K562 (cell line): Measurements from ENCODE around the gene SEC14L1. TPM values are rescaled to one million over a fixed set of nuclear protein-coding genes. Genes with fewer than 3 reads are reported as not detected.

Experiments used
- ATAC-seq: fragments of 200-7000 bp; cut with Tn5 transposase; 3 replicates; pipeline ENCODE4 v1.9.1; 2020; ENCODE audit warnings: moderate library complexity
- BruUV-seq: library from RNA; stranded (reverse); fragments of 400-500 nt; replicated peaks from 2 replicates; lab custom pipeline; 2021; lab: Mats Ljungman, UMichigan
- CTCF ChIA-PET: fragments of 300-600 bp; formaldehyde crosslinking; extraction: SDS; loops from one replicate; lab custom pipeline; 2021; ENCODE audit warnings: low intra/inter-chr PET ratio; lab: Yijun Ruan, JAX
- POLR2A ChIA-PET: fragments of 300-600, 350-650 bp; sonication (Branson Sonifier 250); formaldehyde crosslinking; extraction: SDS; loops from one replicate; lab custom pipeline; 2021; ENCODE audit warnings: antibody characterized with exemption, inconsistent platforms; lab: Yijun Ruan, JAX
- DNase-seq, 4 experiments: peaks; one replicate each; pipeline versions ENCODE4 v3.0.0 to v3.0.0-alpha.2; 2011 to 2018; ENCODE audit warnings: low spot score in 3 of 4, mixed read lengths in 3 of 4; ENCODE audit errors: extremely low read depth in 1 of 4
- FAIRE-seq: peaks from 2 replicates; lab custom pipeline; 2011; peaks lifted over from hg19 to GRCh38; lab: Jason Lieb, UNC
- H2AFZ ChIP-seq: 2 replicates; pipeline ENCODE4 v1.6.0; 2011; ENCODE audit warnings: low read depth, low read length, control low read depth, inconsistent platforms
- H3K27ac ChIP-seq: fragments of 200-600 bp; 3 replicates; pipeline ENCODE4 v1.8.0; 2011; ENCODE audit warnings: low read depth, mild to moderate bottlenecking, control low read depth, inconsistent platforms, low read length, moderate library complexity, mixed read lengths; ENCODE audit errors: extremely low read depth
- H3K27me3 ChIP-seq, 2 experiments: fragments of 300-600 bp in 1 of 2; 2 replicates in 1 of 2; 3 replicates in 1 of 2; pipeline versions ENCODE4 v1.6.0 to v1.8.0; 2011; ENCODE audit warnings: inconsistent platforms in 2 of 2, low read length in 2 of 2, mild to moderate bottlenecking in 1 of 2, mixed read lengths in 1 of 2, moderate library complexity in 1 of 2; ENCODE audit not compliant: control insufficient read depth in 2 of 2, insufficient read depth in 2 of 2
- H3K36me3 ChIP-seq: fragments of 300-600 bp; 3 replicates; pipeline ENCODE4 v1.8.0; 2011; ENCODE audit warnings: mild to moderate bottlenecking, low read length, inconsistent platforms; ENCODE audit not compliant: control insufficient read depth, insufficient read depth
- H3K4me1 ChIP-seq, 2 experiments: fragments of 200-600 bp in 1 of 2; replicated peaks in 1 of 2; 2 replicates in 1 of 2; 3 replicates in 1 of 2; pipeline versions ENCODE4 v1.5.1 to v1.8.0; 2011; ENCODE audit warnings: inconsistent platforms in 2 of 2, low read length in 2 of 2, mild to moderate bottlenecking in 1 of 2, mixed read lengths in 1 of 2, moderate library complexity in 1 of 2; ENCODE audit not compliant: control insufficient read depth in 2 of 2, insufficient read depth in 2 of 2
- H3K4me2 ChIP-seq: 2 replicates; pipeline ENCODE4 v1.6.1; 2011; ENCODE audit warnings: low read length, control low read depth, inconsistent platforms, mixed read lengths; ENCODE audit not compliant: insufficient read depth
- H3K4me3 ChIP-seq: fragments of 200-600 bp; sonication (generic), shearing (Covaris generic); 2 replicates; pipeline ENCODE4 v1.5.1; 2016; ENCODE audit warnings: control low read depth, inconsistent platforms
- H3K79me2 ChIP-seq: fragments of 200-600 bp; 3 replicates; pipeline ENCODE4 v1.8.0; 2011; ENCODE audit warnings: low read length, inconsistent platforms; ENCODE audit not compliant: control insufficient read depth, insufficient read depth
- H3K9ac ChIP-seq, 2 experiments: 2 replicates each; pipeline versions ENCODE4 v1.6.0 to v1.6.1; 2011; ENCODE audit warnings: low read depth in 2 of 2, low read length in 2 of 2, control low read depth in 1 of 2, inconsistent platforms in 1 of 2, mild to moderate bottlenecking in 1 of 2, mixed read lengths in 1 of 2; ENCODE audit not compliant: insufficient read depth in 1 of 2
- H3K9me1 ChIP-seq: one replicate; pipeline ENCODE4 v1.6.0; 2011; ENCODE audit warnings: inconsistent platforms, mild to moderate bottlenecking, low read length, moderate library complexity; ENCODE audit not compliant: control insufficient read depth, insufficient read depth
- H3K9me3 ChIP-seq: replicated peaks from 2 replicates; pipeline ENCODE4 v1.5.1; 2011; ENCODE audit warnings: low read depth, low read length, inconsistent platforms; ENCODE audit not compliant: control insufficient read depth, insufficient read depth
- H4K20me1 ChIP-seq: replicated peaks from 2 replicates; pipeline ENCODE4 v1.6.1; 2011; ENCODE audit warnings: low read length, inconsistent platforms, mixed read lengths; ENCODE audit not compliant: control insufficient read depth, insufficient read depth
- CHCHD3 ChIP-seq: fragments of 250-450 bp; sonication (Bioruptor Pico); IDR thresholded peaks from 2 replicates; pipeline ENCODE4 v2.1.2; 2022; ENCODE audit warnings: mild to moderate bottlenecking
- CTBP1 ChIP-seq: fragments of 450-650 bp; IDR thresholded peaks from 2 replicates; pipeline ENCODE4 v1.6.1; 2016; ENCODE audit warnings: borderline replicate concordance
- NCOR1 ChIP-seq: fragments of 450-650 bp; IDR thresholded peaks from 2 replicates; pipeline ENCODE4 v1.6.1; 2016; ENCODE audit warnings: mild to moderate bottlenecking, moderate library complexity
- NR2F6 ChIP-seq: fragments of 450-650 bp; formaldehyde crosslinking; IDR thresholded peaks from 2 replicates; pipeline ENCODE4 v1.4.0; 2020; ENCODE audit warnings: mild to moderate bottlenecking
- NRF1 ChIP-seq, 2 experiments: fragments of 450-650 bp; IDR thresholded peaks in 1 of 2; conservative IDR thresholded peaks in 1 of 2; 2 replicates each; pipeline ENCODE4 v1.6.1; 2014; ENCODE audit warnings: mild to moderate bottlenecking in 2 of 2
- POLR2G ChIP-seq: fragments of 200-400 bp; formaldehyde crosslinking; IDR thresholded peaks from 2 replicates; pipeline ENCODE4 v1.6.1; 2017; ENCODE audit warnings: low read depth, mild to moderate bottlenecking, antibody characterized with exemption, low read length, moderate library complexity
- RAD21 ChIP-seq, 2 experiments: fragments of 250-450 bp in 1 of 2; fragments of 450-650 bp in 1 of 2; sonication (Bioruptor Pico) in 1 of 2; formaldehyde crosslinking in 1 of 2; IDR thresholded peaks in 1 of 2; conservative IDR thresholded peaks in 1 of 2; 2 replicates each; pipeline versions ENCODE4 v1.4.0 to v1.8.0; 2020 to 2022; ENCODE audit warnings: mild to moderate bottlenecking in 2 of 2, moderate library complexity in 1 of 2
- RBM34 ChIP-seq: fragments of 200-400 bp; formaldehyde crosslinking; IDR thresholded peaks from 2 replicates; pipeline ENCODE4 v1.6.1; 2018; ENCODE audit warnings: low read length, borderline replicate concordance; ENCODE audit not compliant: insufficient read depth
- SMC3 ChIP-seq: conservative IDR thresholded peaks from 2 replicates; pipeline ENCODE4 v1.6.1; 2011; ENCODE audit warnings: low read depth, low read length, improper control_type of control experiment; ENCODE audit not compliant: insufficient read depth
- STAG1 ChIP-seq: sonication (generic); formaldehyde crosslinking; IDR thresholded peaks from 2 replicates; pipeline ENCODE4 v1.5.0; 2020; ENCODE audit warnings: missing genetic modification reagents, borderline replicate concordance
- ZNF224 ChIP-seq: sonication (generic); formaldehyde crosslinking; IDR thresholded peaks from 2 replicates; pipeline ENCODE4 v1.8.0; 2022; ENCODE audit warnings: mild to moderate bottlenecking, missing genetic modification reagents
- ZNF780A ChIP-seq: fragments of 250-450 bp; sonication (Bioruptor Pico); IDR thresholded peaks from 2 replicates; pipeline ENCODE4 v1.5.0; 2021; ENCODE audit warnings: mild to moderate bottlenecking
- WGBS: fragments of 100-300 bp; shearing (Covaris generic); methylation state at CpG from one replicate; pipeline ENCODE4 v1.1.6; 2016; ENCODE audit warnings: low coverage, mixed read lengths; ENCODE audit not compliant: insufficient coverage; ENCODE audit errors: missing lambda C conversion rate; 5-methylcytosine and 5-hydroxymethylcytosine counted together
- in situ Hi-C: fragments of 300-500 bp; cut with MboI; formaldehyde crosslinking; loops from 4 replicates; pipeline ENCODE4 v1.15.0; 2018; ENCODE audit warnings: inconsistent platforms, mixed read lengths
- intact Hi-C: fragments of 100-400 bp; cut with micrococcal nuclease; formaldehyde crosslinking; loops from 2 replicates; pipeline ENCODE4 v1.14.2; 2022
- polyA plus RNA-seq, 8 experiments: library from polyadenylated mRNA; depleted of rRNA in 4 of 8; stranded (reverse) in 5 of 8; unstranded in 3 of 8; fragments of >200 nt; fragmentation: Nextera tagmentation in 2 of 8; fragmentation: Illumina TruSeq in 1 of 8; extraction: Ambion mirVana in 2 of 8; extraction: Trizol in 1 of 8; gene quantifications; 2 replicates each; pipeline versions ENCODE4 v1.2.1 to v1.2.3, GENCODE V29; 2011 to 2014; ENCODE audit warnings: inconsistent platforms in 1 of 8, missing spikeins in 1 of 8
- total RNA-seq, 7 experiments: library from RNA; depleted of rRNA in 6 of 7; stranded (reverse); fragments of >200 nt in 6 of 7; fragmentation: Illumina TruSeq in 2 of 7; extraction: Trizol in 2 of 7; gene quantifications; 2 replicates each; pipeline versions ENCODE4 v1.2.1 to v1.2.3, GENCODE V29; 2011 to 2021; ENCODE audit warnings: low replicate concordance in 1 of 7
- TF ChIP-seq, protein P1 (sequence below): fragments of 250-450 bp; sonication (Bioruptor Pico); IDR thresholded peaks from 2 replicates; pipeline ENCODE4 v1.9.0; 2021; ENCODE audit warnings: mild to moderate bottlenecking
- TF ChIP-seq, protein P2 (sequence below), 3 experiments: IDR thresholded peaks in 2 of 3; conservative IDR thresholded peaks in 1 of 3; 2 replicates each; pipeline ENCODE4 v1.5.1; 2011 to 2012; ENCODE audit warnings: low read length in 3 of 3, mild to moderate bottlenecking in 3 of 3, control low read depth in 2 of 3, improper control_type of control experiment in 1 of 3, inconsistent platforms in 1 of 3, low read depth in 1 of 3, mixed read lengths in 1 of 3, moderate library complexity in 1 of 3; ENCODE audit not compliant: insufficient read depth in 2 of 3
- TF ChIP-seq, protein P3 (sequence below), 2 experiments: fragments of 150-350 bp in 1 of 2; IDR thresholded peaks; 2 replicates each; pipeline ENCODE4 v1.6.1; 2012 to 2016; ENCODE audit warnings: low read depth in 2 of 2, low read length in 2 of 2, mild to moderate bottlenecking in 1 of 2, moderate library complexity in 1 of 2

Gene SEC14L1
- total and polyA plus RNA-seq, 9 of the 15 experiments (the other 6 are each of a cell fraction or from before 2014, with no cell fraction given): 3.1 to 39.7 (median 15.2) TPM

DNA sequence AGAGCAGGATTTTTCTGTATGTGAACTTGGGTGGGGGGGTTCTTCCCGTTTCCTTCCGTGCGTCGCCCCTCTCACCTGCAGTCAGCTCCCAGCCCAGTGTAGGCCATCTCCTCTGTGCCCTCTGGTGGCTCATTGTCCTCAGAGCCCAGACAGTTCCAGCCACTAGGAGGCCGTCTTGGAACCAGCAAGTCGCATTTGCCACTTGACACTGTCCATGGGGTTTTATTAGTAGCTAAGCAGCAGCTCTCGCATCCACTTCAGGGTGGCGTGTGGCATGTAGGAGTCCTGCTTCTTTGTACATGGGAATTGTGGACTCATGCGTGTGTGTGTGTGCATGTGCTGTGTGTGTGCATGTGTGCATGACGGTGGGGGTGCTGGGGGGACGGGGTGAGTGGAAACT is 74.0 kb downstream of the SEC14L1 start:
- Histone ChIP-seq H3K4me2 (no peak overlapping the region), H4K20me1 (no peaks in the 10 kb centered on the region; the same call in 1 of the 2 replicates), H3K27me3 (no peaks in the 10 kb centered on the region), H3K9me1 (no peaks in the 10 kb centered on the region), H3K27ac (no peak overlapping the region), H3K4me1 (peaks cover 0 to 15% of the 10 kb centered on the region in 2 experiments; a peak in 1 of 5 replicates), H3K9me3 (no peaks in the 10 kb centered on the region), H2AFZ (no peak overlapping the region), H3K4me3 (no peak overlapping the region), H3K79me2 (no peaks in the 10 kb centered on the region), H3K36me3 (peaks cover 61% of the 10 kb centered on the region; the same call in 2 of the 3 replicates), H3K9ac (no peak overlapping the region)
- ATAC-seq (peak; percentile 91), FAIRE-seq (peak; percentile 26), DNase-seq (peak in 3 of 4 experiments; percentile 35 to 49 (median 35))
- in situ Hi-C loops: no loop called here
- 80% methylated on average over 11 of the region's 11 CpGs for WGBS
- intact Hi-C loops: no loop called here
- no TSS peak for BruUV-seq
- ChIA-PET CTCF (interaction anchor here (0.7 to 1.4 kb wide), 3 partner anchors 31 to 166 kb away, joined by 3 to 6 read pairs (median 3); no protein-coding TSS in a partner anchor), POLR2A (interaction anchor here (0.6 kb wide), 1 partner anchor 10 kb away, joined by 3 read pairs; no protein-coding TSS in a partner anchor)
- TF ChIP-seq ZNF780A (CRISPR knock-in tag): no peak
- peak; percentile 35; the same call in 1 of the 2 replicates for TF ChIP-seq STAG1 (CRISPR knock-in tag)
- no peak for TF ChIP-seq CTBP1
- TF ChIP-seq SMC3: peak; percentile 57
- no peak for TF ChIP-seq POLR2G
- TF ChIP-seq RAD21 (CRISPR knock-in tag; conservative IDR thresholded peaks at IDR 0.05 in 1 of 2, IDR thresholded peaks at IDR 0.05 in 1 of 2): peak; percentile 22 to 59; a peak in 2 of 4 replicates
- TF ChIP-seq CHCHD3 (CRISPR knock-in tag): no peak
- TF ChIP-seq, protein P1, sequence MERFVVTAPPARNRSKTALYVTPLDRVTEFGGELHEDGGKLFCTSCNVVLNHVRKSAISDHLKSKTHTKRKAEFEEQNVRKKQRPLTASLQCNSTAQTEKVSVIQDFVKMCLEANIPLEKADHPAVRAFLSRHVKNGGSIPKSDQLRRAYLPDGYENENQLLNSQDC (CRISPR knock-in tag): no peak
- TF ChIP-seq, protein P2, sequence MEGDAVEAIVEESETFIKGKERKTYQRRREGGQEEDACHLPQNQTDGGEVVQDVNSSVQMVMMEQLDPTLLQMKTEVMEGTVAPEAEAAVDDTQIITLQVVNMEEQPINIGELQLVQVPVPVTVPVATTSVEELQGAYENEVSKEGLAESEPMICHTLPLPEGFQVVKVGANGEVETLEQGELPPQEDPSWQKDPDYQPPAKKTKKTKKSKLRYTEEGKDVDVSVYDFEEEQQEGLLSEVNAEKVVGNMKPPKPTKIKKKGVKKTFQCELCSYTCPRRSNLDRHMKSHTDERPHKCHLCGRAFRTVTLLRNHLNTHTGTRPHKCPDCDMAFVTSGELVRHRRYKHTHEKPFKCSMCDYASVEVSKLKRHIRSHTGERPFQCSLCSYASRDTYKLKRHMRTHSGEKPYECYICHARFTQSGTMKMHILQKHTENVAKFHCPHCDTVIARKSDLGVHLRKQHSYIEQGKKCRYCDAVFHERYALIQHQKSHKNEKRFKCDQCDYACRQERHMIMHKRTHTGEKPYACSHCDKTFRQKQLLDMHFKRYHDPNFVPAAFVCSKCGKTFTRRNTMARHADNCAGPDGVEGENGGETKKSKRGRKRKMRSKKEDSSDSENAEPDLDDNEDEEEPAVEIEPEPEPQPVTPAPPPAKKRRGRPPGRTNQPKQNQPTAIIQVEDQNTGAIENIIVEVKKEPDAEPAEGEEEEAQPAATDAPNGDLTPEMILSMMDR (IDR thresholded peaks at IDR 0.05 in 2 of 3, conservative IDR thresholded peaks at IDR 0.05 in 1 of 3; ENCODE audit: insufficient read depth in 2 of 3, low read depth in 1 of 3, low read length in 3 of 3): peak; percentile 76 to 99 (median 97)
- TF ChIP-seq NCOR1: no peak
- no peak for TF ChIP-seq ZNF224
- no peak for TF ChIP-seq NRF1 (conservative IDR thresholded peaks at IDR 0.05 in 1 of 2, IDR thresholded peaks at IDR 0.05 in 1 of 2)
- TF ChIP-seq, protein P3, sequence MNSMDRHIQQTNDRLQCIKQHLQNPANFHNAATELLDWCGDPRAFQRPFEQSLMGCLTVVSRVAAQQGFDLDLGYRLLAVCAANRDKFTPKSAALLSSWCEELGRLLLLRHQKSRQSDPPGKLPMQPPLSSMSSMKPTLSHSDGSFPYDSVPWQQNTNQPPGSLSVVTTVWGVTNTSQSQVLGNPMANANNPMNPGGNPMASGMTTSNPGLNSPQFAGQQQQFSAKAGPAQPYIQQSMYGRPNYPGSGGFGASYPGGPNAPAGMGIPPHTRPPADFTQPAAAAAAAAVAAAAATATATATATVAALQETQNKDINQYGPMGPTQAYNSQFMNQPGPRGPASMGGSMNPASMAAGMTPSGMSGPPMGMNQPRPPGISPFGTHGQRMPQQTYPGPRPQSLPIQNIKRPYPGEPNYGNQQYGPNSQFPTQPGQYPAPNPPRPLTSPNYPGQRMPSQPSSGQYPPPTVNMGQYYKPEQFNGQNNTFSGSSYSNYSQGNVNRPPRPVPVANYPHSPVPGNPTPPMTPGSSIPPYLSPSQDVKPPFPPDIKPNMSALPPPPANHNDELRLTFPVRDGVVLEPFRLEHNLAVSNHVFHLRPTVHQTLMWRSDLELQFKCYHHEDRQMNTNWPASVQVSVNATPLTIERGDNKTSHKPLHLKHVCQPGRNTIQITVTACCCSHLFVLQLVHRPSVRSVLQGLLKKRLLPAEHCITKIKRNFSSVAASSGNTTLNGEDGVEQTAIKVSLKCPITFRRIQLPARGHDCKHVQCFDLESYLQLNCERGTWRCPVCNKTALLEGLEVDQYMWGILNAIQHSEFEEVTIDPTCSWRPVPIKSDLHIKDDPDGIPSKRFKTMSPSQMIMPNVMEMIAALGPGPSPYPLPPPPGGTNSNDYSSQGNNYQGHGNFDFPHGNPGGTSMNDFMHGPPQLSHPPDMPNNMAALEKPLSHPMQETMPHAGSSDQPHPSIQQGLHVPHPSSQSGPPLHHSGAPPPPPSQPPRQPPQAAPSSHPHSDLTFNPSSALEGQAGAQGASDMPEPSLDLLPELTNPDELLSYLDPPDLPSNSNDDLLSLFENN (IDR thresholded peaks at IDR 0.05; ENCODE audit: low read depth in 2 of 2, low read length in 2 of 2): no peak
- no peak for TF ChIP-seq RBM34
- no peak for TF ChIP-seq NR2F6 (CRISPR knock-in tag)
